HL-60 (cell line): Measurements from ENCODE around the gene ARID2.

Experiments used
- DNase-seq, 2 experiments: peaks; one replicate each; pipeline ENCODE4 v3.0.0-alpha.2; 2010 to 2020; ENCODE audit warnings: low read depth in 1 of 2, low spot score in 1 of 2
- H3K27ac ChIP-seq: fragments of 250-450 bp; sonication (Bioruptor Pico); replicated peaks from 2 replicates; pipeline ENCODE4 v1.5.1; 2020; ENCODE audit warnings: mild to moderate bottlenecking, moderate library complexity
- H3K27me3 ChIP-seq: fragments of 250-450 bp; sonication (Bioruptor Pico); 2 replicates; pipeline ENCODE4 v1.5.1; 2021; ENCODE audit warnings: mild to moderate bottlenecking, moderate library complexity; ENCODE audit not compliant: insufficient read depth, poor library complexity, severe bottlenecking
- H3K4me3 ChIP-seq: replicated peaks from 2 replicates; pipeline ENCODE4 v1.5.1; 2011; ENCODE audit warnings: mild to moderate bottlenecking, control low read depth, low read length; ENCODE audit not compliant: insufficient read depth
- GABPA ChIP-seq: IDR thresholded peaks from 2 replicates; pipeline ENCODE4 v1.6.1; 2012; ENCODE audit warnings: low read depth
- POLR2AphosphoS5 ChIP-seq: IDR thresholded peaks from 2 replicates; pipeline ENCODE4 v1.6.1; 2012; ENCODE audit warnings: low read depth
- SPI1 ChIP-seq: IDR thresholded peaks from 2 replicates; pipeline ENCODE4 v1.6.1; 2012; ENCODE audit warnings: low read depth, mild to moderate bottlenecking, borderline replicate concordance
- TF ChIP-seq, protein P1 (sequence below): IDR thresholded peaks from 2 replicates; pipeline ENCODE4 v1.6.1; 2012; ENCODE audit warnings: low read depth; ENCODE audit not compliant: insufficient replicate concordance
- TF ChIP-seq, protein P2 (sequence below): IDR thresholded peaks from one replicate; pipeline ENCODE4 v1.5.1; 2011; ENCODE audit warnings: low read length, control low read depth, inconsistent platforms; ENCODE audit not compliant: insufficient read depth

ARID2 gene

DNA sequence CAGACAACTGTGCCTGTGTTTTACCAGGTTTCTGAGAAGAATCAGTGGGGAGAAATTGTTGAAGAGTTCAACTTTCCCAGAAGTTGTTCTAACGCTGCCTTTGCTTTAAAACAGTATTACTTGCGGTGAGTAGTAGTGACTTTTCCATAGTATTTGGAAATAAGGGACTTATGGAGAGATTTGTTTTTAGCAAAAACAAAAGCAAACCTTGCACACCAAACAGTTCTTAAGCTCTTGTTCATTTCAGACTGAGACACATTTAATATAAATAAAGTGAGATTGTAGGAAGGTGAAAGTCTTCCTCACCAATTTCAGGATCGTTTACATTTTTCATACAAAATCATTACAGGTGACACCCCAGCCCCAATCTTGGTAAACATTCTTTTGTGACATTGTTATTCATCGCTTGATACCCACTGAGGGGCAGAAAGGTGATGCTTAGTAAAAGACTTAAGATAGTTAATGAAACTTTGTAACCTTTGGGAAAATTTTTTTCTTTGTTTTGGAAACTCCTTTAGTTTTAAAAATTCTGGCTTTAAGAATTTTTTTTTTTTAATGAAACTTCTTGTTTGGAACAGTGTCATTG lies 1.8 kb downstream of the ARID2 start:
- H3K27me3 ChIP-seq: no peaks in the 10 kb centered on the region
- H3K4me3 ChIP-seq: peak overlapping the region; percentile 58
- peak overlapping the region; percentile 97 for H3K27ac ChIP-seq
- no peak for DNase-seq
- no peak for TF ChIP-seq SPI1

DNA sequence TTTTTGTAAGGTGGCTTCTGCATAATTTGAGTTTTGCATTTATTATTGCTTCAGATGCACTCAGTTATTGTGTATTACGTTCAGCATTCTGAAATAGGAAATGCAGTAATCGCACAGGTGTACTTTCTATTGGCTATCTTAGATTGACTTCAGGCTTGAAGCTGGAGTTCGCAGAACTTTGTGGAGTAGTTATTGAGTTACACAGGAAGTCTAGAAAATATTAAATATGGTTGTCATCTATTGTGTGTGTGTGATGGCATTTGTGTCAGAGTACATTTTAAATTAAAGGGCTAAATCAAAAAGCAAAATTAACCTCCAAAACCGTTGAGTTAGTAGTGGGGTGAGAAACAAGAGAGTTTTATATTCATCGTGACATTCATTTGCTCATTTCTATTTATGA lies 2.7 kb downstream of the ARID2 start:
- Histone ChIP-seq H3K27me3 (no peaks in the 10 kb centered on the region), H3K27ac (peak overlapping the region; percentile 97), H3K4me3 (0 out of 2 replicates have a peak overlapping the region, but pooled peaks have one; percentile 4)
- peak in 1 of 2 experiments; percentile 40 for DNase-seq
- TF ChIP-seq, protein P1, sequence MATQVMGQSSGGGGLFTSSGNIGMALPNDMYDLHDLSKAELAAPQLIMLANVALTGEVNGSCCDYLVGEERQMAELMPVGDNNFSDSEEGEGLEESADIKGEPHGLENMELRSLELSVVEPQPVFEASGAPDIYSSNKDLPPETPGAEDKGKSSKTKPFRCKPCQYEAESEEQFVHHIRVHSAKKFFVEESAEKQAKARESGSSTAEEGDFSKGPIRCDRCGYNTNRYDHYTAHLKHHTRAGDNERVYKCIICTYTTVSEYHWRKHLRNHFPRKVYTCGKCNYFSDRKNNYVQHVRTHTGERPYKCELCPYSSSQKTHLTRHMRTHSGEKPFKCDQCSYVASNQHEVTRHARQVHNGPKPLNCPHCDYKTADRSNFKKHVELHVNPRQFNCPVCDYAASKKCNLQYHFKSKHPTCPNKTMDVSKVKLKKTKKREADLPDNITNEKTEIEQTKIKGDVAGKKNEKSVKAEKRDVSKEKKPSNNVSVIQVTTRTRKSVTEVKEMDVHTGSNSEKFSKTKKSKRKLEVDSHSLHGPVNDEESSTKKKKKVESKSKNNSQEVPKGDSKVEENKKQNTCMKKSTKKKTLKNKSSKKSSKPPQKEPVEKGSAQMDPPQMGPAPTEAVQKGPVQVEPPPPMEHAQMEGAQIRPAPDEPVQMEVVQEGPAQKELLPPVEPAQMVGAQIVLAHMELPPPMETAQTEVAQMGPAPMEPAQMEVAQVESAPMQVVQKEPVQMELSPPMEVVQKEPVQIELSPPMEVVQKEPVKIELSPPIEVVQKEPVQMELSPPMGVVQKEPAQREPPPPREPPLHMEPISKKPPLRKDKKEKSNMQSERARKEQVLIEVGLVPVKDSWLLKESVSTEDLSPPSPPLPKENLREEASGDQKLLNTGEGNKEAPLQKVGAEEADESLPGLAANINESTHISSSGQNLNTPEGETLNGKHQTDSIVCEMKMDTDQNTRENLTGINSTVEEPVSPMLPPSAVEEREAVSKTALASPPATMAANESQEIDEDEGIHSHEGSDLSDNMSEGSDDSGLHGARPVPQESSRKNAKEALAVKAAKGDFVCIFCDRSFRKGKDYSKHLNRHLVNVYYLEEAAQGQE: no peak
- TF ChIP-seq GABPA: no peak
- TF ChIP-seq, protein P2, sequence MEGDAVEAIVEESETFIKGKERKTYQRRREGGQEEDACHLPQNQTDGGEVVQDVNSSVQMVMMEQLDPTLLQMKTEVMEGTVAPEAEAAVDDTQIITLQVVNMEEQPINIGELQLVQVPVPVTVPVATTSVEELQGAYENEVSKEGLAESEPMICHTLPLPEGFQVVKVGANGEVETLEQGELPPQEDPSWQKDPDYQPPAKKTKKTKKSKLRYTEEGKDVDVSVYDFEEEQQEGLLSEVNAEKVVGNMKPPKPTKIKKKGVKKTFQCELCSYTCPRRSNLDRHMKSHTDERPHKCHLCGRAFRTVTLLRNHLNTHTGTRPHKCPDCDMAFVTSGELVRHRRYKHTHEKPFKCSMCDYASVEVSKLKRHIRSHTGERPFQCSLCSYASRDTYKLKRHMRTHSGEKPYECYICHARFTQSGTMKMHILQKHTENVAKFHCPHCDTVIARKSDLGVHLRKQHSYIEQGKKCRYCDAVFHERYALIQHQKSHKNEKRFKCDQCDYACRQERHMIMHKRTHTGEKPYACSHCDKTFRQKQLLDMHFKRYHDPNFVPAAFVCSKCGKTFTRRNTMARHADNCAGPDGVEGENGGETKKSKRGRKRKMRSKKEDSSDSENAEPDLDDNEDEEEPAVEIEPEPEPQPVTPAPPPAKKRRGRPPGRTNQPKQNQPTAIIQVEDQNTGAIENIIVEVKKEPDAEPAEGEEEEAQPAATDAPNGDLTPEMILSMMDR: no peak

DNA sequence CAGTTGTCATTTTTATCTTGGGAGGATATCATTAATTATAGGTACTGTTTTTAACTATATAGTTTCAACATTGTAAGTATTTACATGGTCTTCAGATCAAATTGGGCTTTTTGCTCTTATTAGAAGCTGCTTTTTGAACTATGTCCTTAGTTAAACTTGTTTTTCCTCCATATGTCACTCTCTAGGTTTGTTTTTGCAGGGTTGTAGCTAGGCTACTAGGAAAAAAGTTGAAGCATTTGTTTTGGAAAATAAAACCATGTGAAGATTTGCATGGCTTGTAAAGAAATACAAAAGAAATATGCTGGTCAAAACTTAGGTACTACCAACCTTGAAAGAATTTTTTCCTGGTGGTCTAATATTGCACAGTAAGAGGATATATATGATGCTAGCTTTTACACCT lies 3.4 kb downstream of the ARID2 start:
- no peaks in the 10 kb centered on the region for H3K27me3 ChIP-seq
- no peak for DNase-seq
- no peak overlapping the region for H3K4me3 ChIP-seq
- peak overlapping the region; percentile 7 for H3K27ac ChIP-seq
- TF ChIP-seq POLR2AphosphoS5: no peak
- no peak for TF ChIP-seq GABPA
- no peak for TF ChIP-seq SPI1
- TF ChIP-seq, protein P2: no peak
- TF ChIP-seq, protein P1: no peak

DNA sequence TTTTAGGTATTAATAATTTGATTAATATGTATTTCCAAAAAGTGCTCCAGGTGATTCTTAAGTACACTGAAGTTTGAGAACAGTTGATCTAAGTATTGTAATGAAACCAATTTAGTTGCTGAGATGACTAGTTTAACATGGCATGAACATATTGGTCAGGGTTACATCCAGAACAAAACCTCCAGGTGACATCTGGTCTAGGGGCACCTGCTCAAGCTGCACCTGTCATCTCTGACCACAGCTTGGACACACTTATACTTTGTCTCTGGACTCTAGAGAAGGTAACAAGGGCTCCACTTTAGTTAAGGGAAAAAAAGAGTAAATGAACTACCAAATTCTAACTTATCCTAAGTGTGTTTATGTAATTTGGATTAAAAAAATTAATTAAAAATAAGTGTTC lies 8.1 kb downstream of the ARID2 start:
- H3K27me3 ChIP-seq: no peaks in the 10 kb centered on the region
- no peak overlapping the region for H3K4me3 ChIP-seq
- DNase-seq: no peak
- TF ChIP-seq, protein P1: no peak
- TF ChIP-seq, protein P2: no peak
- TF ChIP-seq SPI1 (no peak), GABPA (no peak), POLR2AphosphoS5 (no peak)
- H3K27ac ChIP-seq: no peak overlapping the region
